NCI-H1048 (cell line): ENCODE results near the gene GFM1.

Source experiments
- DNase-seq: peaks from one replicate; lab custom pipeline; 2025; lab: John Stamatoyannopoulos, UW

The GFM1 gene

DNA sequence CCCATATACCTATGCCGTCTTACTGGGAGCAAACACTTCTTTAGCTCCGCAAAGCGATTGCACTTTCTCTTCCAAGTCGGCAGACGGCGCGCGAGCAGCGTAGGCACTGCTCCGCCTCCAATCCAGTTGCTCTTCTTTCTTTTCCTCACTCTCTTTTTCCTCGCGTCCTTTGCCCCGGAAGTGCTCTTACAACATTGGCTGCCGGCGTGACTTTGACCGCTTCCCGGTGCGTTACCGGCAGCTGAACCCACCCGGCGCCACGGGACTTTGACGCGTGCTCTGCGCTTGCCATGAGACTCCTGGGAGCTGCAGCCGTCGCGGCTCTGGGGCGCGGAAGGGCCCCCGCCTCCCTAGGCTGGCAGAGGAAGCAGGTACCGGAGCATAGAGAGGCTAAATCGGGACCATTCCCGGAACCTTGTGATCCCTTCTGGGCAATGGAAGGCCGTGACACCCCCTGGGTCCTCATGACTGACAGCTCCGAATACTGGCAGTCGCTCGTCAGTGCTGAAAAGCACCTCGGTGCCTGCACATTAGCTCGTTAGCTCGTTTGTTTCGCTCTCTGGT lies at the start of gene GFM1:
Gene GFM1, plus strand, starts transcription at position 183 of the 564 bp plus-strand sequence. Its CDS starts 108 bp downstream, at position 291.
- peak; percentile 83 for DNase-seq

DNA sequence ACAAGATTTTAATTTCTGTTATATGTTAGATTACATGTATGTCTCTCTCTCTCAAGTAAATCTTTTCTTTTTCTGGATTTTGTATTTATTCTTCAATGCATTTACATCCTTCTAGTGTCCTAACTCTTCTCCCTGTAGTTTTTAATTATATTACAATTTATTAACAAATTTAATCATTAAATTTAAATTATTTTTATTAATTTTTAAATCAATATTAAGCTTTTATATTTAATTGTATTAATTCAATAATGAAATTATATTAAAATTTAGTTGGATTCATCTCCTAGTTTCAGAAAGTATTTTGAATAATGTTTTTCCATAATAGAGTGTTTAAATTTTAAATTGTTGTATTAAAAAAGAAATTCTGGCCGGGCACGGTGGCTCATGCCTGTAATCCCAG lies 43.5 kb upstream of the GFM1 start:
- no peak for DNase-seq

DNA sequence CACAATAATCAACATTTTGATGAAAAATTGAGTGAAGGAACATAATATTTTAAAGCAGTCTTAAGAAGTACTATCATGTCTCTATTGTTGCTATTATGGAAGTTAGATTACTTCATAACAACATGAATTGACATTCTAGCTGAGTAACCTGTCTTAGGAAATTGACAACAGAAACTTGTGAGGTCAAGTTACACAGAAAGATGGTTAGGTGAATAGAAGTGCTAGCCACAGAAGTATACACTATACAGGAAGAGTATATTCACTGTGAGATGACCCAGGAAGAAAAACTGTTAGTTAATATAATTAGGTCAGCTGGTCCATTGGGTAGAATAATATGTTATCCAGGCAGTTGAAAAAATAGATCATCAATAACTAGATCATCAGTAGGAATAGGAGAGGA lies 42.1 kb upstream of the GFM1 start:
- DNase-seq, result no peak

DNA sequence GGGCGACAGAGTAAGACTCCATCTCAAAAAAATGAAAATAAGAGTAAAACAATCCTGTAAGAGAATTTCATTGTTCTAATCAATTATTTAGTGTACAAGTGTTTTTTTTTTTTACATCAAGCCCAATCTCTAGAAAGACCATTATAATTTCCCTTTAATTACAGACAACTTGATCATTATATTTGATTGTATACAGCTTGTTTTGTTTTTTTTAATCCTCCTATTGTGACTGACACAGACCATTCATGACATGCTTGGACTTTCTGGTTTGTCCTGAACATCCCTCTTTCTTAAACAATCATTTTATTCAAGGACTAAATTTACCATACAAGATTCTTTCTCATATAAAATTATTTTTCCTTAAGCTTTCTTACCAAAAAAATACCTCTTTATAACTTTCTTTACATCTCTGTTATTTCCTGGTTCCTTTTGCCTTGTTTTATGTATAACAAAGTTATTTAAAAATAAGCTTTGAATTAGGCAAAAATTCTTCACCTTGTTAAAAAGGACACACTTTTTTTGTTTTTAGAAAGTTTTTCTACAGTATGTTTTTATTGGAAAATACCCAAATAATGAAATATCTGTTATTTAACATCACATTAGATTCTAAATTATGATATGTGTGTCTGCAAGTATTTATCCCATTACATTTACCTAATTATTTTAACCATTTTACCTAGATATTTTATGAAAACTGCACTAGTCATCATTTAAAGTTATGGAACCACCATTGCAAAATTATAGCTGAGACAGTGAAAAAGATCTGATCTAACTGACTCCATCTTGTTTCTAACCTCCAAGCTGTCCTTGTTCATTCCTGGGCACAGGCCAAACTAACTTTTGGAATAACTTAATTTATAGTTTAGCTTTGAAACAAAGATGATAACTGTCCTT lies 26.1 kb upstream of the GFM1 start:
- no peak for DNase-seq

DNA sequence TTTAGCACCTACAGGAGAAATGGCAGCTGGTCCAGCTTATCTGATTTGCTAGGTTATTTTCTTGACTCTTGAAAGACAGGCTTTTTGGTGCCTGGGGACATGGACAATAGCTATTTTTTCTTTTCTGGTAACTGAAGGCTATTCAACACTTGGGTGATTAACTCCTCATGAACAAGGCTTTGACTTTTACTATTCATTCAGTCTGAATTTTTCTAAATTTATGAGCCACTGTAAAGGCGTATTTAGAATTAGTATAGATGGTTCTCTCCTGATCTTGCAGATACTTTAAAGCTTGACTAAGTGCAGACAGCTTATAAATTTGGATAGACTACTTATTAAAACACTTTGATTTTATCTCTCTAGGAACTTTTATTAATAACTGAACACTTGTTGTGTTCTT lies 18.4 kb upstream of the GFM1 start:
- DNase-seq, result no peak

DNA sequence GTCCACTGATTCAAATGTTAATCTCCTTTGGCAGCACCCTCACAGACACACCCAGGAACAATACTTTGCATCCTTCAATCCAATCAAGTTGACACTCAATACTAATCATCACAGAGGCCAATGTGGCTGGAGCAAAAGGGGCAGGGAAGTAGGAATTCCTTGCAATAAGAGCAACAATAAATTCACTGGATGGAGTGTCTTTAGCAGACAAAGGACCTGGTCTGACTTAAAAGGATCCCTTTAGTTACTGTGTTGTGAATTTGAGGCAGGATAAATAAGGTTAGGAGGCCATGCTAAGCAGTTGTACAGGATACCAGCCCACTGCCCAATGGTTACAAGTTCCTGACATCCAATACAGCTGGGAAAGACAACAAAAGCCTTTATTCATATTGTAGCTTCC lies 12.3 kb upstream of the GFM1 start:
- no peak for DNase-seq

DNA sequence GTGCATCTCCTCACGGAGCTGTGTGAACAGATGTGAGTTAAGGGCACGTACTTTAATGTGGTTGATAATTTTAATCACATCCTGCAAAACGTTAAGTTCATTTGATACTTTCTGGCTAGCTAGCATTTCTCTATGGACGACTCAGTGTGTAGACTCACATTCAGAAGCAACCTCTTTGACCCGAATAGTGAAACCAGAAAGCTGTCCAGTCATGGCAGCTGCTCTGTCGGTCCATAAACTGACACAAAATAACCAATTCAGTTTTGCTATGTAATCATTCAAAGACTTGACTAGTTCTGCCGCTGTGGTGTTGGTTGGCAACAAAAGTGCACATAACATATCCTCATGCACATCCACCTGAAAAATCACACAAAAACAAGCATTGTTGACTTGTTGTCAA lies 3.7 kb upstream of the GFM1 start:
- DNase-seq, result no peak

DNA sequence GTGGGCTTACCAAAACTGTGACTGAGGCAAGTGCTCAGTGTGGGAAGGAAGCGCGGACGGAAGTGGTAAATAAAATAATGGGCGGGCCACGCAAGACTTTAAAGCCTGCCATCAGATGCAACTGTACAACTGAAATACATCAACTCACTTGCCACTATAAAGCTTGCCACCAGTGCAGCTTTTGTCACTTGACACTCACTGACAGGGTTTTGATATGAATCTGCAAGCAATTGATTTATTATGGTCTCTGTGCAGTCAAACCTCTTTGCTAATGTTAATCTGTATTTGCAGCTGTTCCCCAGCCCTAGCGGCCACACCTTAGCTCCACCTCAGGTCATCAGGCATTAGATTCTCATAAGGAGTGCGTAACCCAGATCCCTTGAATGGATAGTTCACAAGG lies 2.3 kb upstream of the GFM1 start:
- no peak for DNase-seq

DNA sequence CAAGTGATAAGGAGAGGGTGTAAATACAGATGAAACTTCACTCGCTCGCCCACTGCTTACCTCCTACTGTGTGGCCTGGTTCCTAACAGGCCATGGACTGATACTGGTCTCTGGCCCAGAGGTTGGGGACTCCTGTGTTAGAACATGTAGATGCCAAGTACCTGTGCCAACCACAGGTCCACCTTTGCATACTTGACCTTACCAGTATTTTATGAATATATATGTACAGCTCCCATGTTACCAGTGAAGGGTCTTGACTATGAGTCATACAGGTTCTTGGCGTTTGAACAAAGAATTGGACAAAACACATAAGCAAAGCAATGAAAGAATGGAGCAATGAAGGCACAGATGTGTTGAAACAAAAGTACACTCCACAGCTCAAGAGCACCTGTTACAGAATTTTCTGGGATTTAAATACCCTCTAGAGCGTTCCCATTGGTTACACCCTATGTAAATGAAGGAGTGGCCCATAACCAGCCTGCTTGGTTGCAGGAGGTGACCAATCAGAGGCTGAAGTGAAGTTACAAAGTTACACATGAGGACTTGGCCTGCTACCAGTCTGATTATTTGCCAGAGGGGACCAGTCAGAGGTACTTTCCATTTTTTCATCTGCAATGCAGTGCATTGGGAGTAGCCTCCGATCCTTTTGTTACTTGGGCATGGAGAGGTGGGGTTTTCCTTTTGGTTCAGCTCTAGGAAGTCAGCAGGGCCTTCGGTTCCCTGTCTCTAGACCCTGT lies 1.7 kb upstream of the GFM1 start:
- no peak for DNase-seq

DNA sequence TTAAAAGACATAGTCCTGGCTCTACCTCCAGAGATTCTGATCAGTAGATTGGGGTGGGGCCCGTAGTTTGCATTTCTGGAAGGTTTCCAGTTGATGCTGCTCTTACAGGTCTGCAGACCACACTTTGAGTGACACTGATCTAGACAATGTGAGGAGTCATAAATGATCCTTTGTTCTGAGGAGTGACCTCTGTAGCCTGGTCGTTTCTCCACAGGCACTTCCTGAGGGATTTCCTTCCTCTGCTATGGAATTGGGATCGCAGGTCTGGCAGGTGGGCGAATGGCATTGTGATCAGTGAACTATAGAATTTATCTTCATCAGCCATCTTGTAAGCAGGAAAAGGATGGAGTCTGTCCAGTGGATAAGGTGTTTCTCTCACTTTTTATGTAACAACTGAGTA lies 5.5 kb downstream of the GFM1 start:
- no peak for DNase-seq

DNA sequence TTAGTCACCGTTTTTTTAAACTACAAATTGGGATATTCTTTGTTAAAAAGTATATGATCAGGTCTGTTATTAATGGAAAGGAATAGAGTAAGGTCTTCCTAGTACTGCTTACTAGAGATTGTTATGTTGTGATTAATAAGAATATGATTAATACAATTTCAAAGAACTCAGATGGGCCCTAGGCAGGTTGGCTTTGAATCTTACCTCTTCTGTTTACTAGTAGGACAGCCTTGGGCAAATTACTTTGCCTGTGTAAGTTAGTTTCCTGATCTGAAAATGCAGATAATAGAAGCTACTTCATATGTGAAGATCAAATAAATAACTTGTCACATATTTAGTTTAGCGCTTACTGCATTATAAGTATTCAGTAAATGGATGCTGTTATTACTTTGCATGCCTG lies 6.9 kb downstream of the GFM1 start:
- no peak for DNase-seq

DNA sequence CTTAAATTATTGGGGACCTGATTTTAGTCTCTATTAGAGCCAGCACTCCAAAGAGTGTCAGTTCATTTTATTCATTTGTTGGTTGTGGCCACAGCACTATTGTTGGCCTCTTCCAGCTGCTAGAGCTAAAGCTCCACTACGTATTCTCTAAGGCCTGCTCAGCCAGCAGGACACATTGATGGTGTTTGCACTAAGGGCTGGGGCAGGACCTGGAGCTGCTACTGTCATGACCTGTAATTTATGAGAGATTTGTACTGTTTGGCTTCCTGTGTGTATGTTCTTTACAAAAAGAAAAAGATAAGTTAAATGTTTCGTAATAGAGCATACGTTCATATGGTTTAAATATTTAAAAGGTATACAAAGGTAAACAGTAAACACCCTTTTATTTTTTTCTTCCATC lies 8.1 kb downstream of the GFM1 start:
- DNase-seq, result no peak

DNA sequence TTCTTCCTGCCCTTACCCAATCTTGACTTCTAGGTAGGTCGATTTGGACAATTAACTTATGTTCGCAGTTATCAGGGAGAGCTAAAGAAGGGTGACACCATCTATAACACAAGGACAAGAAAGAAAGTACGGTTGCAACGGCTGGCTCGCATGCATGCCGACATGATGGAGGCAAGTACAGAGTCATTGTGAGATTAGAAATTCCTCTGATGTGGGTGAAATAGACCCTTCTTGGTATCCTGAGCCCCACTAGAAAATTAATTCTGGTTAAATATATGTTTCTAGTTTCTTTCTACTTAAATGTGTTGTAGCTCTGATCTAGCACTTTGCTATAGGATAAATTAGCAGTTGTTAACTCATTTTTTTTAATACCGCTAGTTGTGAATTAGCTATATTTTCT lies 14.6 kb downstream of the GFM1 start:
- DNase-seq, result no peak

DNA sequence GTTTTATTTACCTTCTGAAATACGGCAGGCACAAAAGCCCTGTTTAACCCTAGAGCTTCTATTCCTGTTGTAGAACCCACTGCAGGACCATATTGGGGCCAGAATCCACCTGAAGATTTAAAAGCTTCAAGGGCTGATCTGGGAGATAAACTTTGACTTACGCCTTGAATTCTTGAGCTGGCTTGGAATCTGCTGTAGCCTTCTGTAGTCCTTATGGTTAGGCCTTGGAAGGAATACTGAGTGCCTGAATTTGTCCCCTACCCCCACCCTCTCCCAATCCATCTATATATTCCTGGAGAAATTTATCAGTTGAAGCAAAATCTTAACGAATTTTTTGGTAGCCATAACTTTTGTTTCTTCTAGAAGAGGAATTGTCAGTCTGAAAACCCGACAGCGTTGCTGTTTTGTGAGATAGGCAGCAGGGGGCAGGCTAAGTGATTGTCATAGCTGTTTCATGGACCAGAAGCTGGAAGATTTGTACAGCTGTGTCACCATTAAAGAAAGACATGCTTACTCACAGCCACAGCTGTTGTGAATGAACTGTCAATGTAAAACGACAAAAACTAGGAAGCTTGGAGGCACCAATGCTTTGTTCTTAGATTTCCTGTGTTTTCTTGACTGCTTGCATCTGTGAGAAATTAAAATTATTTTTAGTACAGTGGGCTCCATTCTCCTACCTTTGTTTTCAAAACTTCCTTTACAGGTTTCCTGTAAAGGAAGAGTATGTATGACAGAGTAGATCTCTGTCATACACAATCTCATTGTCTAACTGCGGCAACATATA lies 15.3 kb downstream of the GFM1 start:
- no peak for DNase-seq

DNA sequence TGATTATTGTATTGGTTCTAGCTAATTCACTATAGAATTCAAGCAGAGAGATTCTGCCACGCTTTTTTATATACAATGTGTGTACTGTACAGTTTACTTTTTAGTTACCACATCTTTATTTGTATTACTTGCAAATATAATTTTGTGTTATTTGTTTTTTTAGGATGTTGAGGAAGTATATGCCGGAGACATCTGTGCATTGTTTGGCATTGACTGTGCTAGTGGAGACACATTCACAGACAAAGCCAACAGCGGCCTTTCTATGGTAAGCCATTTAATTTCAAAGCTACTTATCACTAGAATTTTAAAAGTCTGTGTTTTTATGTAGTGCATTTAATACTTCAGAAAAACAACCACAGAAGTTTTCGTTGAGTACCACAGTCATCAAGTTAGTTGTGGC lies 16.4 kb downstream of the GFM1 start:
- DNase-seq, result no peak

DNA sequence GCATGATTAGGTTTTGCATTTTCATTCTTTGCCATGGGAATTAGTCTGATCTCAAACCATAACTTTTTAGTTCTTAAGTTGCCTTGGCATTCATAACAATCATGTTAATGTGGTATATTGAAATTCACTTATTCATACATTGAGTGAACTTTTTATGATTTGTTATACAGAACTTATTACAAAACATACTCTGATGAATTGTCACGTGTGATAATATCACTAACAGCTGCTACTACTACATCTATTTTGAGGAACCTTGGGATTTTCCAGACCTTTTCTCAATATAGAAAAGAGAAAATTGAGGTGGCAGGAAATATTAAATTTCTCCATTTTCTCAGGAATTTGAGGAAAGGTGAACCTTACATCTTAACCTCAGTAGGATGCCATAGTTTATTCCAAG lies 18.9 kb downstream of the GFM1 start:
- no peak for DNase-seq

DNA sequence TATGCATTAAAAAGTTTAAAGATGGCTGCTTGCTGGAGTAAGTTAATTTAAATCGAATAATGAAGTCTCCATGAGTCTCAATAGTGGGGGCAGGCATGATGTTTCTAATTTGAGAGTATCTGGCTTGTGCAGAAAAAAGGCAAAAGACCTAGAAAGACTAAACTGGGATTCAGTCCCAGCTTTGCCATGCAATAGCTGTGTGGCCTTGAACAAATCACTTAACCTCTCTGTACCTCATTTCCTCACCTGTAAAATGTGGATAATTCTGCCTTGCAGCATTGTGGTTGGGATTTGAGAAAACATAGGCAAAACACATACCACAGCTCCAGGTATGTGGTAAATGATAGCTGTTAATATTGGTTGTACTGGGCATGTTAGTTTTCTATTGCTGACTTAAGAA lies 19.5 kb downstream of the GFM1 start:
- DNase-seq, result no peak

DNA sequence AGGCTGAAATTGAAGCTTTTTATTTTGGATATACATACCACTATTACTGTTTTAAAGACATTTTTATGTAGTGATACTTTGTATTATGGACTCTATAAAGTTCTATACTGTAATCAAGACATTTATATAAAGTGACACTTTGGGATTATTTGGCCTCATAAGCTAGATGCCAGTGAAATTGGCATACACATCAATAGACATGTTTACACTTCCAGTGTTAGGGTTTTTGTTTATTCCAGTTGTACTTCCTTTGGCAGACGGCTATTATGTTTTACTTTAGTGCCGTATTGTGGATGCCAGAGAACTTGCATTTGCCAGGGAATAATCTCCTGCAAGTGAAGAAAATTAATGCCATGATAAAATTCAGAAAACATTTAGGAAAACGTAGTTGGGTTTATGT lies 22.1 kb downstream of the GFM1 start:
- DNase-seq, result no peak

DNA sequence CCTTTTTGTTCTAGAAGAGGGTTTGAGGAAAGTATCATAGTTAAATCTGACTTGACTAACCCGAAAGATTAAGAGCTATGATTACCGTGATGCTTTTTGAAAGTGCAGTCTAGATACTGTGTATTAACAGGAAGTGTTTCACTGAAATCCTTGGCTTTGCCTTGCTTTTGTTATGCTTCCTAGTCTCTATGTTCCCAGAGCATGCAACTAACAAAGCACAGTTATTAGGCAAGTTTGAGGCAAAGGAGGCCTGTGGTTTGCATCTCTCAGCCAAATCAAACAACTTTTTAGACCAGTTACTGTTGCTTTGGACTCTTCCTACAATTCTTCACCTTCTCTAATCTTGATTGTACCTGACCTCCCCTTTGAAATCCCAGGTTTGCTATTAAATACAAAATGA lies 24.2 kb downstream of the GFM1 start:
- DNase-seq, result no peak

DNA sequence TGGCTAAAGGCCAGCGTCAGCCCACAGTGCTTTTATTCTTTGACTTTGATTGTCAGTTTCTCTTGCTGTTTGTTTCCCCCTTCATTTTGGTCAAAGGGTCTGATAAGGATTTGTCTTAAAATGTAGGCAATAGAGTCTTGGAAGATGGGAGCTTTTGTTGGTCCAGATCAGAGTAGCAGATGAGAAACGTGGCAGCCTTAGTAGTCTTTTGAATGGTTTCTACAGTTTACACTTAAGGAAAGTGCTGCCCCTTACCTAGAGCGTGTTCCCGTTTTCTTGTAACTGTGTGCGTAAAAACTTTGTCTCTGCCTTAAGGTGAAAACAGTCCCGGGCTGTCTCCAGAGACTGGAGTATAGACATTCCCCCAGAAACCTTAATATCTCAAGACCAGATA lies 27.5 kb downstream of the GFM1 start:
- DNase-seq, result no peak

DNA sequence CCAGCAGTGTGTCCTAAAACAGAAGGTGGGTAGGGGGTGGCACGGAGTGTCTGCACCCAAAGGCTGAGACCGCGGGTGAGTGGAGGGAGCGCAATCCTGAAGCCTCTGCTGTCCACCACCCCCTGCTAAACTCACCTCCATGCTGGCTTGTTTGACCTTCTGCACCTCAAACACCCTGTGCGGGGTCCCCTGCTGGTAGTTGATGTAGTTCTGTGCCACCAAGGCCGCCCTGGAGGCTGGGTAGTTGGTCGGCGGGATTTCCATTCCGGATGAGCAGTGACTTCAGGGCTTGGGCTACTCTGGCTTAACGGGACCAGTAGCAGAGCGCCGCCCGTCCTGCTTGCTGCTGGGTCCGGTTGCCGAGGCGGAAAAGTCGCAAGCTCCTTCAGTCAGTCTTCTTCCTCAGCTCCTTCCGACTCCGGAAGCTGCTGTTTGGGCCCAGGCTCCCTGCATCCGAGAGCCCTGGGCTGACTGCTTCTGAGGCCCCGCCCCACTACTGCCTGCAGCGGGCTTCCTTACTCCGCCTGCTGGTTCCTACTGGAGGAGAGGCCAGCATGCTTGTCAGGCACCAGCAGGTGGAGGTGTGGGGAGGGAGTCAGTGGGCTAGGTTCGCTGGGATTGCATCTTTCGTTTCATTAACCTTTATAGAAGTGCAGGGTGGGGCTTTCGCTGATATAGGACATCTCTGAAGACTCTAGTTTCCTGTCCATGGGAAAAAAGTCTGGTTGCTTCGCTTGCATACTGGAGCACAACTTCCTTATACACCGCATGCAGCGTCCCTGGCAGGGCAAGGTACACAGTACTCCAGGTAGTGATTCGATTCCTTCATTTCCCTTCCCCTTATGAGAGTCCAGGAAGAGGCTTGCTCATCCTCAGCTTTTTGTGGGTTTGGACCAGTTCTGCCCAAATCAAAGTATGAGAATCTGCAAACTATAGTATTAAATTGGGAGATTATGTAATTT lies 28.2 kb downstream of the GFM1 start, which contains the start of gene LXN:
Gene LXN, minus strand, starts transcription at position 434 of the 962 bp plus-strand sequence. Its CDS starts 170 bp downstream, at position 264.
- no peak for DNase-seq
